Measurements from ENCODE around the gene L1CAM. TPM values are rescaled to one million over a fixed set of nuclear protein-coding genes. Genes with fewer than 3 reads are reported as not detected.

Gene L1CAM
- total RNA-seq, 4 donors from 2014 or later = 5.2 to 7.1 (median 6.1) TPM

- Histone ChIP-seq H3K27me3 (no peaks in the 10 kb centered on the region), H3K4me1 (no peaks in the 10 kb centered on the region), H3K36me3 (no peaks in the 10 kb centered on the region), H3K4me3 (no peak overlapping the region), H3K9me3 (no peaks in the 10 kb centered on the region), H3K27ac (no peak overlapping the region)
- DNase-seq = no peak
- intact Hi-C loops (cut with DNase I; ENCODE audit: low total_unique reads) (no loop called here), in situ Hi-C loops (cut with MboI; ENCODE audit: low pct_ligation_motif_present in 1 of 4, low pct_unique_long_range_greater_than_20kb in 1 of 4, low sequenced_read_pairs in 3 of 4) (no loop called here)
- TF ChIP-seq POLR2A (IDR thresholded peaks at IDR 0.05) (no peak), POLR2AphosphoS5 (IDR thresholded peaks at IDR 0.05) (no peak), EP300 (IDR thresholded peaks at IDR 0.05; ENCODE audit: low read depth) (no peak)
- TF ChIP-seq, protein P1, sequence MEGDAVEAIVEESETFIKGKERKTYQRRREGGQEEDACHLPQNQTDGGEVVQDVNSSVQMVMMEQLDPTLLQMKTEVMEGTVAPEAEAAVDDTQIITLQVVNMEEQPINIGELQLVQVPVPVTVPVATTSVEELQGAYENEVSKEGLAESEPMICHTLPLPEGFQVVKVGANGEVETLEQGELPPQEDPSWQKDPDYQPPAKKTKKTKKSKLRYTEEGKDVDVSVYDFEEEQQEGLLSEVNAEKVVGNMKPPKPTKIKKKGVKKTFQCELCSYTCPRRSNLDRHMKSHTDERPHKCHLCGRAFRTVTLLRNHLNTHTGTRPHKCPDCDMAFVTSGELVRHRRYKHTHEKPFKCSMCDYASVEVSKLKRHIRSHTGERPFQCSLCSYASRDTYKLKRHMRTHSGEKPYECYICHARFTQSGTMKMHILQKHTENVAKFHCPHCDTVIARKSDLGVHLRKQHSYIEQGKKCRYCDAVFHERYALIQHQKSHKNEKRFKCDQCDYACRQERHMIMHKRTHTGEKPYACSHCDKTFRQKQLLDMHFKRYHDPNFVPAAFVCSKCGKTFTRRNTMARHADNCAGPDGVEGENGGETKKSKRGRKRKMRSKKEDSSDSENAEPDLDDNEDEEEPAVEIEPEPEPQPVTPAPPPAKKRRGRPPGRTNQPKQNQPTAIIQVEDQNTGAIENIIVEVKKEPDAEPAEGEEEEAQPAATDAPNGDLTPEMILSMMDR (IDR thresholded peaks at IDR 0.05) = no peak
- 48 to 75% methylated on average over 2 to 6 of the region's 6 CpGs for WGBS, 2 donors (ENCODE audit: low coverage in 1 of 2)
Measured at GRCh38 chrX:153844509-153845082, 41.4 kb downstream of the L1CAM start.

DNA sequence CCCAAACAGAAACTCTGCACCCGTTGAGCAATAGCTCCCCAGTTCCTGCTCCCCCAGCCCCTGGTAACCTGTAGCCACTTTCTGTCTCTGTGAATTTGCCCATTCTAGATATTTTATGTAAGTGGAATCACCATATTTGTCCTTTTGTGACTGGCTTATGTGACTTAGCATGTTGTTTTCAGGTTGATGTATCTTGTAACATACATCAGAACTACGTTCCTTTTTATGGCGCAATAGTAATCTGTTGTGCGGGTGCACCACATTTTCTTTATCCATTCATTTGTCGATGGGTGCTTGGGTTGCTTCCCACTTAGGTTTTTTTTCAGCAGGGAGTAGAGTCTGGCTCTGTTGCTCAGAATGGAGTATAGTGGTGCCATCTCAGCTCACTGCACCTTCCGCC is 49.1 kb downstream of the L1CAM start:
- DNase-seq = no peak
- H3K27me3 ChIP-seq = peaks cover 2% of the 10 kb centered on the region
- no peaks in the 10 kb centered on the region for H3K4me1 ChIP-seq
- H3K36me3 ChIP-seq = no peaks in the 10 kb centered on the region
- no peak overlapping the region for H3K27ac ChIP-seq
- TF ChIP-seq POLR2AphosphoS5 (IDR thresholded peaks at IDR 0.05) (no peak), EP300 (IDR thresholded peaks at IDR 0.05; ENCODE audit: low read depth) (no peak)
- intact Hi-C loops (cut with DNase I; ENCODE audit: low total_unique reads) = no loop called here
- WGBS, 2 donors (ENCODE audit: low coverage in 1 of 2) = 95% methylated on average over 6 of the region's 6 CpGs; no CpG with 5 or more reads in 1 of the 2 donors
- in situ Hi-C loops (cut with MboI; ENCODE audit: low pct_ligation_motif_present in 1 of 4, low pct_unique_long_range_greater_than_20kb in 1 of 4, low sequenced_read_pairs in 3 of 4) = no loop called here
- H3K9me3 ChIP-seq = no peaks in the 10 kb centered on the region
- H3K4me3 ChIP-seq = no peak overlapping the region

- no peaks in the 10 kb centered on the region for H3K36me3 ChIP-seq
- peaks cover 0 to 8% (median 6%) of the 10 kb centered on the region in 4 donors for H3K4me1 ChIP-seq
- intact Hi-C loops (cut with DNase I; ENCODE audit: low total_unique reads) (no loop called here), in situ Hi-C loops (cut with MboI; ENCODE audit: low pct_ligation_motif_present in 1 of 4, low pct_unique_long_range_greater_than_20kb in 1 of 4, low sequenced_read_pairs in 3 of 4) (no loop called here)
- H3K4me3 ChIP-seq = no peak overlapping the region
- TF ChIP-seq, protein P1 (IDR thresholded peaks at IDR 0.05) = no peak
- TF ChIP-seq EP300 (IDR thresholded peaks at IDR 0.05; ENCODE audit: low read depth) (no peak), POLR2AphosphoS5 (IDR thresholded peaks at IDR 0.05) (no peak), POLR2A (IDR thresholded peaks at IDR 0.05) (no peak)
- DNase-seq = no peak
- H3K9me3 ChIP-seq = no peaks in the 10 kb centered on the region
- no peak overlapping the region for H3K27ac ChIP-seq
- WGBS, 2 donors (ENCODE audit: low coverage in 1 of 2) = 85% methylated on average over 10 of the region's 10 CpGs; no CpG with 5 or more reads in 1 of the 2 donors
- H3K27me3 ChIP-seq = peaks cover 37% of the 10 kb centered on the region
Measured at GRCh38 chrX:153832728-153833127, 53.2 kb downstream of the L1CAM start.

- TF ChIP-seq EP300 (IDR thresholded peaks at IDR 0.05; ENCODE audit: low read depth) (no peak), POLR2A (IDR thresholded peaks at IDR 0.05) (no peak), POLR2AphosphoS5 (IDR thresholded peaks at IDR 0.05) (no peak)
- TF ChIP-seq, protein P1 (IDR thresholded peaks at IDR 0.05) = no peak
- H3K9me3 ChIP-seq = no peaks in the 10 kb centered on the region
- no peaks in the 10 kb centered on the region for H3K36me3 ChIP-seq
- peaks cover 39% of the 10 kb centered on the region for H3K27me3 ChIP-seq
- in situ Hi-C loops (cut with MboI; ENCODE audit: low pct_ligation_motif_present in 1 of 4, low pct_unique_long_range_greater_than_20kb in 1 of 4, low sequenced_read_pairs in 3 of 4) = no loop called here
- H3K4me3 ChIP-seq = no peak overlapping the region
- no peak for DNase-seq
- 71% methylated on average over 23 of the region's 23 CpGs; no CpG with 5 or more reads in 1 of the 2 donors for WGBS, 2 donors (ENCODE audit: low coverage in 1 of 2)
- no peak overlapping the region for H3K27ac ChIP-seq
- H3K4me1 ChIP-seq = peaks cover 0 to 8% (median 6%) of the 10 kb centered on the region in 4 donors
- intact Hi-C loops (cut with DNase I; ENCODE audit: low total_unique reads) = no loop called here
Measured at GRCh38 chrX:153831429-153832150, 54.4 kb downstream of the L1CAM start.
